ENCODE data around the gene MIB1. TPM values are rescaled to one million over a fixed set of nuclear protein-coding genes. Genes with fewer than 3 reads are reported as not detected.

MIB1 gene
- polyA plus RNA-seq, 1 of the 3 experiments (the other 2 are of a cell fraction), result 5.0 TPM

DNA sequence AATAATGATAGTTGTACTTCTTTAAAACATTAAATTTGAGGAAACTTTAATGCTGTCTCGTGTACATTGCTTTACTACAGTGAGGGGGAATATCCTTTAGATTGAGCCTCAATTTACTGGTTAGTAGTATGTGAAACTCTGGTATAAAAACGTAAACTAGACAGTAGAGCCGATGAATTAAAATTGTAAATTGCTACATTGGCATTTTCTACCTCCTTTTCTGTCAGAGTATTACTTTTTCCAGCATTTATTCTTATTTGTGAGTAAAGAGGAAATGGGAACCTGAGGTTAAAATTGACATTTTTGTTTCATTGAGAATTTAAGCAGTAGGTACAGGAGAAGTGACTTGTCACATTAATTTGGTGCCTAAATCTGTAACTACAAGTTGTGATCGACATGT lies 128.2 kb downstream of the MIB1 start:
- Histone ChIP-seq H3K27me3 (ENCODE audit: insufficient read depth) (no peaks in the 10 kb centered on the region), H3K9ac (no peak overlapping the region), H3K4me3 (ENCODE audit: low read depth in 2 of 2, low read length in 1 of 2) (no peak overlapping the region), H2AFZ (ENCODE audit: low read depth) (no peak overlapping the region), H3K9me3 (no peaks in the 10 kb centered on the region), H3K4me2 (no peak overlapping the region), H3F3A (replicated peaks; ENCODE audit: insufficient read depth) (no peaks in the 10 kb centered on the region), H3K36me3 (replicated peaks in 1 of 2; ENCODE audit: control insufficient read depth in 1 of 2, insufficient read depth in 2 of 2, low read length in 1 of 2) (peaks cover 50 to 51% of the 10 kb centered on the region in 2 experiments), H3K79me2 (ENCODE audit: insufficient read depth) (no peaks in the 10 kb centered on the region), H4K20me1 (ENCODE audit: insufficient read depth) (no peaks in the 10 kb centered on the region), H3K27ac (ENCODE audit: low read depth in 2 of 2, low read length in 1 of 2) (no peak overlapping the region), H3K9me2 (no peaks in the 10 kb centered on the region), H3K4me1 (ENCODE audit: control insufficient read depth in 1 of 2, insufficient read depth in 2 of 2, low read depth in 1 of 2, low read length in 1 of 2) (no peaks in the 10 kb centered on the region)
- ChIA-PET CTCF (no interaction called here), POLR2A (no interaction called here)
- DNase-seq, result no peak
- WGBS (ENCODE audit: low lambda C conversion rate), result 95% methylated on average over 4 of the region's 4 CpGs
- TF ChIP-seq, protein P1, sequence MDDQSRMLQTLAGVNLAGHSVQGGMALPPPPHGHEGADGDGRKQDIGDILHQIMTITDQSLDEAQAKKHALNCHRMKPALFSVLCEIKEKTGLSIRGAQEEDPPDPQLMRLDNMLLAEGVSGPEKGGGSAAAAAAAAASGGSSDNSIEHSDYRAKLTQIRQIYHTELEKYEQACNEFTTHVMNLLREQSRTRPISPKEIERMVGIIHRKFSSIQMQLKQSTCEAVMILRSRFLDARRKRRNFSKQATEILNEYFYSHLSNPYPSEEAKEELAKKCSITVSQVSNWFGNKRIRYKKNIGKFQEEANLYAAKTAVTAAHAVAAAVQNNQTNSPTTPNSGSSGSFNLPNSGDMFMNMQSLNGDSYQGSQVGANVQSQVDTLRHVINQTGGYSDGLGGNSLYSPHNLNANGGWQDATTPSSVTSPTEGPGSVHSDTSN (IDR thresholded peaks at IDR 0.05), result no peak
- TF ChIP-seq TCF12 (IDR thresholded peaks at IDR 0.05) (no peak), RFX5 (IDR thresholded peaks at IDR 0.05; ENCODE audit: low read length) (no peak), IRF3 (IDR thresholded peaks at IDR 0.05; ENCODE audit: low read depth, low read length) (no peak), USF1 (IDR thresholded peaks at IDR 0.05; ENCODE audit: borderline replicate concordance, low read depth) (no peak), ELF1 (IDR thresholded peaks at IDR 0.05) (no peak), FOSL2 (IDR thresholded peaks at IDR 0.05; ENCODE audit: borderline replicate concordance, low read depth) (no peak), USF2 (IDR thresholded peaks at IDR 0.05; ENCODE audit: borderline replicate concordance, low read depth, low read length) (no peak), GABPA (IDR thresholded peaks at IDR 0.05; ENCODE audit: low read depth) (no peak), JUND (IDR thresholded peaks at IDR 0.05) (no peak), RAD21 (IDR thresholded peaks at IDR 0.05; ENCODE audit: low read length) (no peak), NRF1 (IDR thresholded peaks at IDR 0.05; ENCODE audit: low read depth, low read length) (no peak), FOXJ3 (CRISPR knock-in tag; IDR thresholded peaks at IDR 0.05) (no peak), FOXM1 (IDR thresholded peaks at IDR 0.05; ENCODE audit: low read depth) (no peak), YY1 (IDR thresholded peaks at IDR 0.05; ENCODE audit: low read depth) (no peak)
- TF ChIP-seq, protein P2, sequence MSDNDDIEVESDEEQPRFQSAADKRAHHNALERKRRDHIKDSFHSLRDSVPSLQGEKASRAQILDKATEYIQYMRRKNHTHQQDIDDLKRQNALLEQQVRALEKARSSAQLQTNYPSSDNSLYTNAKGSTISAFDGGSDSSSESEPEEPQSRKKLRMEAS (IDR thresholded peaks at IDR 0.05; ENCODE audit: low read depth), result no peak

GRCh38 chr18:21889570-21889969 lies 149.0 kb downstream of the MIB1 start:
- Histone ChIP-seq H2AFZ (ENCODE audit: low read depth) (no peak overlapping the region), H4K20me1 (ENCODE audit: insufficient read depth) (no peaks in the 10 kb centered on the region), H3K27me3 (ENCODE audit: insufficient read depth) (peaks cover 9% of the 10 kb centered on the region; the same call in 1 of the 2 replicates), H3K4me1 (ENCODE audit: control insufficient read depth in 1 of 2, insufficient read depth in 2 of 2, low read depth in 1 of 2, low read length in 1 of 2) (no peaks in the 10 kb centered on the region), H3K79me2 (ENCODE audit: insufficient read depth) (no peaks in the 10 kb centered on the region), H3K9ac (no peak overlapping the region), H3K9me3 (no peaks in the 10 kb centered on the region), H3K27ac (ENCODE audit: low read depth in 2 of 2, low read length in 1 of 2) (no peak overlapping the region), H3F3A (replicated peaks; ENCODE audit: insufficient read depth) (no peaks in the 10 kb centered on the region), H3K4me3 (ENCODE audit: low read depth in 2 of 2, low read length in 1 of 2) (no peak overlapping the region), H3K4me2 (no peak overlapping the region), H3K9me2 (no peaks in the 10 kb centered on the region), H3K36me3 (replicated peaks in 1 of 2; ENCODE audit: control insufficient read depth in 1 of 2, insufficient read depth in 2 of 2, low read length in 1 of 2) (no peaks in the 10 kb centered on the region)
- CTCF ChIA-PET, result interaction anchor here (1.5 kb wide), 1 partner anchor 400 kb away, joined by 4 read pairs; no protein-coding TSS in a partner anchor
- 0% methylated on average over 1 of the region's 1 CpG for WGBS (ENCODE audit: low lambda C conversion rate)
- POLR2A ChIA-PET, result no interaction called here
- DNase-seq, result no peak
- TF ChIP-seq USF2 (IDR thresholded peaks at IDR 0.05; ENCODE audit: borderline replicate concordance, low read depth, low read length) (no peak), USF1 (IDR thresholded peaks at IDR 0.05; ENCODE audit: borderline replicate concordance, low read depth) (no peak), RAD21 (IDR thresholded peaks at IDR 0.05; ENCODE audit: low read length) (no peak), POLR2AphosphoS5 (IDR thresholded peaks at IDR 0.05; ENCODE audit: low read depth, low read length) (no peak), SMC3 (IDR thresholded peaks at IDR 0.05; ENCODE audit: low read depth, low read length) (no peak), CTCF (IDR thresholded peaks at IDR 0.05) (no peak)
